Islet of Langerhans (tissue), 1 donor: Measurements from ENCODE around the gene CNGA4.
"Not testable (repeated sequence)": the region's sequence is repeated elsewhere in the genome, so short reads cannot be mapped to it uniquely, and the experiment has no call there.

Source experiments
- FAIRE-seq: peaks from one replicate; lab custom pipeline; 2011; peaks lifted over from hg19 to GRCh38; lab: Jason Lieb, UNC

CNGA4 gene

DNA sequence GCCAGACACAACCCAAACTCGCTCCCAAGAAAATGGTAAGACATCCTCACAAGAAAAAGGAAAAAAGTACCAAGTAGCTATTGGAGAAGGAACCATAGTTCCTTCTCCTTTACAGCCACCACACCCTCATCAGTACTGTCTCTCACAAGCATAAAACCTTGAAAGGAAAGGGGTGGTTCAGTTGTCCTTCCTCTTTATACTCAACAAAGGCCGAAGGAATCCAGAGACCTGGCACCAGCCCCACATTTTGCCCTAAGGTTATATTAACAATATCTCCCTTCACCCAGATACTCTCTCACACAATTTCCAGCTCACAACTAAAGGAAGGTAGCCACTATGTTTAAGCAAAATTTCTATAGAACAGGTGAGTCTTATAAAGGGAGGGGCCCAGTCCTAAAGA is 13.0 kb upstream of the CNGA4 start:
- no peak for FAIRE-seq

DNA sequence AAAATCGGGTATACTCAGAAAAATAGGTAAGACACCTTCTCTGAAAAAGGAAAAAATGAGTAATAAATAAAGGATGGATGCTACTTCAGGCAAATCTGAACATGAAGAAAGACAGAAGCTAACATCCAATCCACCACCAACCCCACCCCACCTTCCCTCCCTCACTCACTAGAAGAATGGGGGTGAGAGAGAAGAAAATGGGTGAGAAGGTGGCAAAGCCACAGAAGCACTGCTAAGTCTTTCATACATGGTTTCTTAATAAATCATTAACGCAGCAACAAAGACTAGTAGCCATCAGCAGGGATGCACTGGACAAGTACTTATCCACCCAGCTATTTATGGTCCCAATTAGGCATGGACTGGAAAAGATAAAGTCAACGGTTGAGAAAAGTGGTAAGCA is 10.4 kb upstream of the CNGA4 start:
- FAIRE-seq: no peak

DNA sequence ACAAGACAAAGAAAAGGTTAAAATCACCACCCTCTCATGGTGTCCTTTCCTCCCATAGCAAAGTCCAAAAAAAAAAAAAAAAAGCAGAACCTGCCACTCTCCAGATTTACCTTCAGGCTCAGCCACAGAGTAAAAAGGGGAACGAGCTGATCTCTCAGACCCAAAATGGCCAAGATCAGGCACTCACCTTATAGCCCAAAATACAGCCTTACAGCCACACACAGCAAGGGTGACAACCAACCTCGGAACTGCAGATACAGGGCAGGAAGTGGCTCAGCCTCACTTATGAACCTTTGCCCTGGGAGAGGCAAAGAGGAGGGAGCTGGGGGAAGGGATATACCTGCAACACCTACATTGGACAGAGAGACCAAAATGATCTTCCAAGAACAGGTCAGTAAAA is 9.0 kb upstream of the CNGA4 start:
- no peak for FAIRE-seq

DNA sequence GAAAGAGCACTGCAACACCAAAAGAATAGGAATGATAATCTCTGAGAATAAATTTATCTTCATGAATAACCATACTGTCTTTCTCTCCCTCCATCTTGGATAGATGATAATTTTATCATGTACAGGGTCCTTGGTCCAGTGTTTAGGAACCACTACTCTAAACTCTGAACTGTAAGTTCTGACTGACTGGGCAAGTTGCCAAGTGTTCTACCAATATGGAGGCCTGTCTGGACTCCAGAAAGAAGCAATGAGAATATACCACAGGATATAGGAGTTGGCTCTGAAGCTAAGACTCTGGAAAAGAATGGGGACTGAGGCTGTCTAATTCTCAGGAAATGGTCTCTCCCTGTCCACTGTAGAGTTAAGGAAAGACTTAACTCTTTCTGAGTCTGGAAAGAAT is 6.0 kb upstream of the CNGA4 start:
- no peak for FAIRE-seq

DNA sequence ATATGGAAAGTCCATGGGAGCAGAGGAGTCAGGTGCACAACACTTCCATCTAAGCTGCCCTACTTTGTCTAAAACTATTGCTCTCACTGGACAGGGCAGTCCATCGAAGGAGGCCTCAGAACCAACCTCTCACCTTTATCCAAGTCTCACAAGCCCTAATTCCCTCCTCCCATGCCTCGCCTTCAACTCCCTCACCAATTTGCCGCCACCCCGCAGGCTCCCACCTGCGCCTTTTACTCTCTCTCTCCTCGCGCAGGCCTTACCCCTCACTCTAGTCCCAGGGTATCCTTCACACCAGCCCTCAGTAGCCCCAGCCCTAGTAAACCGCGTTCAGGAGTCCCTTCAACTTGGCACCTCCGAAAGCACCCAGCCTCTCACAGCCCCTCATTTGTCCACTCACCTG is 4.9 kb upstream of the CNGA4 start:
- FAIRE-seq: no peak

DNA sequence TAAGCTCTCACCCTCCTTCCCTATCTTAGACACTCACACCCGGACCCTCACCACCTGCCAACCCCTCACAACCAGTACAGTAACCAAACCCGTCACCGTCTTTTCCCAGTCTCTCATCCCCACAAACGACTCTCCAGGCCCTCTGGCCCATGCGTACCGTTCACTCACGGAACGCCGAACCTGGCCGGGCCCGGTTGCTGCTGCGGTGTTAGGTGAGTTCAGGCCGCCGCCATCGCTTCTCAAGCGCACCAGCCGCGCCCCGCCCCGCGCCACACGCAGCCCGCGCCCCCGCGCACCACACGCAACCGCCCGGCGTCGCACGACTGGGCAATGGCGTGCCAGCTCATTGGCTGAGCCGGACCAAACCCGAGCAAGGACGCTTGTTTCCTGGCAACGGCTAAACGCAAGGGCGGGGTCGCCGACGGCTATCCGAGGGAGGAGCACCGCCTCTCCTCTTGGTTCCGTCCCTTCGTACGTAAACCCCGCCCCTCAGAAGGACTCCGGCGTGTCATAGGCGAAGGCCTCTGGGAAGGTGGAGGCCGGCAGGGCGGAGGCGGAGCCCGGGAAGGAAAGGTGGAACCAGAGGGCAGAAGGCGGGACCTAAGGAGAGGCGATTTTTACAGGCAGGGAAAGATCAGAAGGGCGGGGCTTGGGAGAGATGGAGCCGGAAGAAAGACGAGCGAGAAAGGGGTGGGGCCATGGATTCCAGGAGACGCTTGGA is 4.3 kb upstream of the CNGA4 start, which contains the start of gene FHIP1B:
Gene FHIP1B (minus strand): TSS at position 250 of the 721 bp plus-strand sequence. CDS start 10,120 bp downstream, outside the sequence.
- peak; percentile 65 for FAIRE-seq

DNA sequence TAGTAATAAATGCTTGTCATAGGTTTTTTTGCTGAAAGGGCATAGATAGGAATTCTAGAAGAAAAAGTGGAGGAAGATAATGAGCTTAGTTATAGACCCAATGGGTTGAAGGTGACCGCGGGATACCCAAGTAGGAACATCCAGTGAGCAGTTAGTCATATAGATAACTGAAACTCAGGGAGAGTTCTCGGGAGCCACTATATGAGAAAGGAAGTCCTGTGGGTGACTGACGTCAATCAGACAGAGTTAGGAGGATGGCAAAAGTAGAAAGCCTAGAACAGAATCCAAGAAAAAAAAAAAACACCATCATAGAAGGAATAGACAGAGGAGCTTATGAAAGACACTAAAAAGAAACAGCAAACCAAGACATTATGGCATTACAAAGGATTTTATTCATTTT is 1.6 kb upstream of the CNGA4 start:
- no peak for FAIRE-seq

DNA sequence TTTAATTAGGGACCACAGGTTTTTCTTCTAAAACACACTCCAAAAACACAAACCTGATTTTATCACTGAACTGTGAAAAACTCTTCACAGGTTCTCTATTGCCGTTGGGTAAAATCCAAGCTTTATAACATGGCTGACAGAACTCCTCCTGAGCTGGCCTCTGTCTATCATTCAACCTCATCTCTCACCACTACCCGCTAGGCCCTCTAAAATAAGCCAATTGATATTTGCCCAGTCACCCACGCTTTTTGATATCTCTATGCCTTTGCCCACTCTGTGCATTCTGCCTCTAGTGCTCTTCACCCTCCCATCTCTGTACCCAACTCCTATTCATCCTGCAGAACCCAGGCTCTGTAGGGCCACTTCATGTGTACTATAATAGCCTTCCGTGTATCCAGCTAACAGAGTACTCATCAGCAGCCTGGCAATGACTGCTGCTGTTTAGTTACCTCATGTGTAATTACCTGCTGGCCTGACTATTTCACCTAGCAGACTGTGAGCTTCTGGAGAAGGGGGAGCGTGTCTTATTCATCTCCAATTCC is 1.1 kb upstream of the CNGA4 start:
- FAIRE-seq: no peak

DNA sequence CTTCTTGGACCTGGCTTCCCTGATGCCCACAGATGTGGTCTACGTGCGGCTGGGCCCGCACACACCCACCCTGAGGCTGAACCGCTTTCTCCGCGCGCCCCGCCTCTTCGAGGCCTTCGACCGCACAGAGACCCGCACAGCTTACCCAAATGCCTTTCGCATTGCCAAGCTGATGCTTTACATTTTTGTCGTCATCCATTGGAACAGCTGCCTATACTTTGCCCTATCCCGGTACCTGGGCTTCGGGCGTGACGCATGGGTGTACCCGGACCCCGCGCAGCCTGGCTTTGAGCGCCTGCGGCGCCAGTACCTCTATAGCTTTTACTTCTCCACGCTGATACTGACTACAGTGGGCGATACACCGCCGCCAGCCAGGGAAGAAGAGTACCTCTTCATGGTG is 1.2 kb downstream of the CNGA4 start:
- no peak for FAIRE-seq

DNA sequence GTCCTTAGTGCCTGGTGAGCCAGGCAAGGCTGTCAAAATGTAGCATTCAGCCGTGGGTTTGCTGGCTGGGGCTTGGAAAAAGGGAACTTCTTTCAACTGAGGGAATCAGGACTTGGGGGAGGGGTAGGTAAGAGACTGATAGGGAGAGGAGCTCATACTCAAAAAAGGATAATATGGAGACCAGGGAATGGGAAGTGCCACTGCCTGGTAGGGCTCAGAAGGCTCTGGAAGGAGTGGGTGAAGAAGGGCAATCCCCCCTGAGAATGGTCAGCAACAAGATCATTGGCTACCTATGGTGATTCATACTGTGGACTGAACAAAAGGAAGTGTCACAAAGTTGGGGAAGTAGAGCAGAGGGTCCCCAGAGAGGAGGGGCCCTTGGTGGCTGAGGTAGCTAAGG is 1.9 kb downstream of the CNGA4 start:
- no peak for FAIRE-seq

DNA sequence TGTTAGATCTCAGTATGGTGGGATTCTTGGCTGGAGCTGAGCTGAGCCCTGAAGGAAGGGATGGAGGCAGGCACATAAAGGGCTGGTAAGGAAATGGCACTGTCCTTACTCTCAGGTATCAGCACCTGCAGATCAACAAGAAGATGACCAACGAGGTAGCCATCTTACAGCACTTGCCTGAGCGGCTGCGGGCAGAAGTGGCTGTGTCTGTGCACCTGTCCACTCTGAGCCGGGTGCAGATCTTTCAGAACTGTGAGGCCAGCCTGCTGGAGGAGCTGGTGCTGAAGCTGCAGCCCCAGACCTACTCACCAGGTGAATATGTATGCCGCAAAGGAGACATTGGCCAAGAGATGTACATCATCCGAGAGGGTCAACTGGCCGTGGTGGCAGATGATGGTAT is 2.4 kb downstream of the CNGA4 start:
- no peak for FAIRE-seq

DNA sequence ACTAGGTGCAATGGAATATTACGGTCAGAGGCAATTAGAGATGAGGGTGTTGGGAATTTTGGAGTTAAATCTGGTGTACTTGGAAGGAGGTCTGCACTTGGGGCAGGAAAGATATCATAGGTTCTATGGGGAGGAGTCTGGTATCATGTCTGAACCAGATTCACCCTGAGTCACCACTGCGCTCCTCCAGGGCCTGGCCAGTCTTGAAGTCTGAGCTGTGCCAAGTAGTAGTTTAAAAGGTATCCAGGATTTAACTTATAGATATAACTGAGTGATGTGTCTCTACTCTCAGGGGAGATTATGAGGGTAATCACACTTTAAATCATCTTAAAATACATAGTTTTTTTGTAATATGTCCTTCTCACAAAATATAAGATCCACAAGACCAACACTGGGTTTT is 6.6 kb downstream of the CNGA4 start:
- FAIRE-seq: no peak

DNA sequence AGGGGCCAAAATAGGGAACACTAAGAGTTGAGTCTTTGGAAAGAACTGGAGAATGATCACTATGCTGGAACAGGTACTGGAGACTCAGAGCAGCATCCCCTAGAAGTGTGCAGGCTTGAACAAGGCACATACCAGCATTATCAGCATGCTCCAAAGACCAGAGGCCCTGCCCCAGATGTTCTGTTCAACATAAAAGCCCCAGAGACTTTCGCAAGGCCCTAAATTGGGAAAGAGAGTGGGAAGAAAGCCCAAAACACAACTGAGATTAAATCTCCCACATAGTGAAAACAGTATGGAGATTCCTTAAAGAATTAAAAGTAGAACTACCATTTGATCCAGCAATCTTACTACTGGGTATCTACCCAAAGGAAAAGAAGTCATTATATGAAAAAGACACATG is 9.4 kb downstream of the CNGA4 start:
- no peak for FAIRE-seq

DNA sequence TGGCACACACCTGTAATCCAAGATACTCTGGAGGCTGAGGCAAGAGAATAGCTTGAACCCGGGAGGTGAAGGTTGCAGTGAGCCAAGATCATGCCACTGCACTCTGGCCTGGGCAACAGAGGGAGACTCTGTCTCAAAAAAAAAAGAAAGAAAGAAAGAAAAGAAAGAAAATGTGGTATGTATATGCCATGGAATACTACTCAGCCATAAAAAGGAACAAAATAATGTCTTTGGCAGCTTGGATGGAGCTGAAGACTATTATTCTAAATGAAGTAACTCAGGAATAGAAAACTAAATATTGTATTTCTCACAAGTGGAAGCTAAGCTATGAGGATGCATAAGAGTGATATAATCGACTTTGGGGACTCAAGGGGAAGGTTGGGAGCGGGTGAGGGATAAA is 10.0 kb downstream of the CNGA4 start:
- not testable (repeated sequence) for FAIRE-seq

DNA sequence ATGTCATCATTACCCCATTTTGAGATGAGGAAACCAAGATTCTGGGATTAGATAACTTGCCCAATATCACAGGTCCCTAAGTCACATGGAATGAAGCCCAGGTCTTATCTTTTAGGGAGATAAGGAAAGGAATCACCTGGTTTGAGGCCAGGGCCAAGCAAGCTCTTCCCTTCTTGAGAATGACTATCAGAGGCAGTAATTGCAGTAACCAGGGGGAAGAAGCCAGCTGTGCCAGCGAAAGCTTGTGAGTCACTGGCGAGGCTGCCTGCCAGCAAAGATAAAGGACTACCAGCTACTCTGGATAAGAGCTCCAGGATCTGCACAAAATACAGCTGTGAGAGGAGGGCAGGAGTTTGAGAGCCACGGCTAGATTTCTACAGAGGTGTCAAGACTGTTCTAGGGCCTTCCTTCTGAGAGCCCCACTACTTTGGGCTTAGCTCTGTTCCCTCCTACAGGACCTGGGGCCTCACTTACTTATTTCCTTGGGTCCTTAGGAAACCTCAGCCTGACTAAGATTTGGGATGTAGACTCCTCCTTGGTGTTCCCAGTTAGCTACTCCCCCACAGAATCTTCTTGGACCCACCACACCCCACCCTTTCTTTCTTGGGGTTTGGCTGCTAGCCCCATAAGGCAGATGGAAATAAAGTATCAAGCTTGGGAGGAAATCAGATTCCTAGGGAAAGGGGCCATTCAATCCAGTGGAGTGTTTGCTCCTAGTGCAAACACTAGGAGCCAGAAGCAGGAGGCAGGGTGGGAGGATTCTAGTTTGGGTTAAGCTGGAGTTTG is 11.1 kb downstream of the CNGA4 start:
- FAIRE-seq: peak; percentile 82

DNA sequence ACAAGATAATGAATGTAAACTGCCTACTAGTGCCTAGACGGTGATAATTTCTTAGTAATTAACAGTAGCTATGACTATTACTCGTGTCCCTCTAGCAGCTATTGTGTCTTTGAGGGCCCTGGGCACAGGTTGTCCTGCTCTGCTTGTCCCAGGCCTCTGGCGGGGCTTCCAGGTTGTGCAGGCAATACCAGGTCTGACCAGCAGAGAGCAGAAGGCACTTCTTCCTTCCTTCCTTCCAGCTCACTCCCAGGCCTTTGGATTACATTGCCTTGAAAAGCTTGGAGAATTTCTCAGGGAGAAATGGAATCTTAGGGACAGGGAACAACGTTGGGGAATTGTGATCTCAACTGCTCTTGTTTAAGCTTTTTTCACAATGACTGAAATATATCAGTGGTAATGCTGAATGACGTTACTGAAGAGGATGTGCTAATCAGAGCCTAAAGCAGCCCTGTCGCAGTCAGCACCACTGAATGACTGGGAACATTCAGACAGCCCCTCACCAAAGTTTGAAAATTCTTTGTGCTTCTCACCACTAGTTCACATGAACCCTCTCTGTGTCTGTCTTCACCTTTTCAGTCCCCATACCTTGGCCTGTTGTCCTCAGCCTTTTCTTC is 12.3 kb downstream of the CNGA4 start:
- FAIRE-seq: no peak

DNA sequence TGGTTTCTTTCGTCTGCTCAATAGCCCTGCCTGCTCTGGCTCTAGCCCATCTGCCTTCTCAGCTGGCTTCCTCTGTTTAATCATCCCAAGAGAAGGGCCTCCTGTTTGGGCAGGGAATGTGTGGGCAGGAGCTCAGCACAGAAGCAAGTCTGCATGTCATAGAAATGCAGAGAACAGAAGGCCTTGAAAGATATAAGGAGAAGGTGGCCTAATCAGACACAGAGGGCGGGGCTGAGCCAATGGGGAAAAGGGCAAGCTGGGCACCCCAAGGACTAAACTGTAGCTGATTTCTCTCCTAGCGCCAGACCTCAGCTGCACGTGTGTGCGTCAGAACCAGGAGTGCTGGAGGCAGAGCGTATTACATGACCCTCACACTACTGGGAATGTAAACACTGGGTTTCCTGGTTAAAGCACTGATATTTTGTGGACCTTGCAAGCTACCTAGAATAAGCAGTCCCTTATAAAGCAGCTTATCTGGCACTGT is 13.1 kb downstream of the CNGA4 start:
- FAIRE-seq: peak; percentile 90

DNA sequence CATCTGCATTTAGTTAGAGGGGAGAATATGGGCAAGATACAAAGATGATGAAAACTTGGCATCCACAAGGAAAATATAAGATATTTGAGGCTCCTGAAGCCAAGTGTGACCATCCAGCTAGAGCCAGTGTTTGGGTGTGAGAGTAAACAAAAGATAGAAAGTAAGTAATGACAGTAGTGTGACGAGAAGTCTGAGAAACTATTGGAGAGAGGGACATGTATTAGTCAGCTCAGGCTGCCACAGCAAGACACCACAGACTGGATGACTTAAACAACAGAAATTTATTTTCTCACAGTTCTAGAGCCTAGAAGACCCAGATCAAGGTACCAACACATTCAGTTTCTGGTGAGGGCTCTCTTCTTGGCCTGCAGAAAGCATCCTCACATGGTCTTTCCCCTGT is 14.3 kb downstream of the CNGA4 start:
- FAIRE-seq: no peak

DNA sequence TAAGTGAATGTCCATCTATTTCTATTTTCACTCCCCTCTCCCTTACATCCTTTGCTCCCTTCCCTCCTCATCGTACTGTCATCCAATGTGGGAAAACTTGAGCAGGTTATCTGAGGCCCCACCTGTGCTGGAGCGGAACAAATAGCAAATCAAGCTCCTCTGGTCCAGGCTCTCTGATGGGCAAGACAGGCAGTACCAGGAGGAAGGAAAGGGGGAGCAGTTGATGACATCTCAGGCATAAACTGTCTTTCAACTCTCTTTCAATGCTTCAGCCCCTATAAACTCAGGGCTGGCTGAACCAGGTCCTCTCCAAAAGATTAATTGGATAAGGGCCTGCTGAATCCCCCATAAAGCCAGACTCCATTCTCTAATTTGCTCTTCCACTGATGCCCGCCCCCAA is 19.3 kb downstream of the CNGA4 start:
- no peak for FAIRE-seq

DNA sequence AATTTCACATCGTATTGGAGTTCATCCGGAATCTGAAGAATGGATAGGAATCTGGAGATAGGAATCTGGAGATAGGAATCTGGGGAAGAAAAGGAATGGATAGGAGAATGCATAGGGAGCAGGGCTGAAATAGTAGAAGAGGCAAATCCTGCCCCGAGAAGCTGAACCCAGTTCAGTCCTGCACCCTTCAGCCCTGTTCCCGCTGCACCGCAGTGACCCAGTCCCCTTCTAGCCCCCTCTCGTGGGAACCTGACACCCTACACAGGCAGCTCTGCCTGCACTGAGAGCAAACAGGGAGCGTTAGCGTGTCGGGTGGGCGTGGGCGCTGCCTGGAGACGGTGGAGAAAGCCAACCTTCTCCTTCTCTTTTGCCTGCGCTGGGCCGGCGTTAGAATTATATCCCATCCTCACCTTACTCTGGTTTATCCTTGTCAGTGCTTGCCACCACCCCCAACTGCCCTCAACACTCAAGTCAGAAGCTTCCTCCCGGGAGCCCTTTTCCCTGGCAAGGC is 19.7 kb downstream of the CNGA4 start:
- no peak for FAIRE-seq

DNA sequence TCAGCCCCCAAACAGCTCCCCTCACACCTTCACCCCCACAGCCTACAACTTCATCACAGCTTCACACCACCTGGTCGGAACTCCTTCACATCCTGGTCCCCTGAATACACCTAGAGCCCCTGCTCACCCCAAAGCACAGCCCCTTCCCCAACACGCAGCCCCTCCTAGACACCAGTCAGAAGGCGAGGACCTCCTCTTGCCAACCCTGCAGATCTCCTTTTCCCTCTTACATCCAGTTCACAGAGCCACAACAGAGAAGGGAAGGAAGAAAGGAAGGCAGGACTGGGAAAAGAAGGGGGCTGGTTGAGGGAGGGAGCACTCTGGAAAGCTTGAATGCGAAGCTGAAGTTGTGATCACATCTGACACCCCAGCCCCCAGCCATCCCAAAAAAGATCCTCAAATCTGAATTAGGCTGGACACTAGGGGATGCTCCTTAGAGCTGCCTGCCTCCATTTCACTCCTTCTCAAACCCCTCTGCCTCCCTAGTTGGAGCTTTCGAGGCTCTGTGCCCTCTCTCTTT is 21.4 kb downstream of the CNGA4 start:
- no peak for FAIRE-seq

DNA sequence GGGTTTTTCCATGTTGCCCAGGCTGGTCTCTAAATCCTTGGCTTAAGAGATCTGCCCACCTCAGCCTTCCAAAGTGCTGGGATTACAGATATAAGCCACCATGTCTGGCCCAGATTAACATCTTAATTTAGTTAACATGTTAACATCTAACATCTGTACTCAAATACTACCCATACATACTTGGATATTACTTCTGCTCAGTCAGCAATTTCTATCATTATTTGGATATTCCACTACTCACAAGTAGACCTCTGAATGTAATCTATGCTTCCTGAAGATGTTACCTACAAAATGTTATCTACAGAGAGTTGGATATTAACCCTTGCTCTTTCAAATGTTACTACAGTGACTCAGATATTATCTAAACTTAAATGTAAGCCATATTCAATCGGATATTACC is 24.8 kb downstream of the CNGA4 start:
- FAIRE-seq: no peak

DNA sequence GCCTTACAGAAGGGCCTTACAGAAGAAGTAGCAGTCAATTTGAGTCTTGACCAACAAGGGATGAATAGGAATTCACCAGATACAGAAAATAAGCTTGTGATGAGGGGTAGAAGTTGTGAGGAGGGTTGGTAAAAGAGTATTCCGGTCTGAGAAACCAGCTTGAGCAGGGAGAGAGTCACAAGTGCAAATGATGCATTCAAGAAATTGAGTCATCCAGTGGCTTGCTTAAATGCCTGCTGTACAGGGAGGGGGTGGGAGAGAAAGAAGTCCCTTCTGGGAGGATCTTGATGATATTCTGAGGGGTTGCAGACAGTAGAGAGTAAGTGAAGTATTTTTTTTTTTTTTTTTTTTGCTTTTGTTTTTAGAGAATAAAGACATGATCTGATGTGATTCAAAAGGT is 29.9 kb downstream of the CNGA4 start:
- FAIRE-seq: no peak
